Kidney epithelial cell (primary cell): ENCODE measurements around the gene OLFML2B. TPM values are rescaled to one million over a fixed set of nuclear protein-coding genes. Genes with fewer than 3 reads are reported as not detected.

ENCODE experiments used
- DNase-seq: peaks from one replicate; pipeline ENCODE4 v3.0.0-alpha.2; 2010; ENCODE audit warnings: low read depth
- H3K27me3 ChIP-seq: 2 replicates; pipeline ENCODE4 v1.6.0; 2011; ENCODE audit warnings: low read length; ENCODE audit not compliant: control insufficient read depth, insufficient read depth
- H3K36me3 ChIP-seq: 2 replicates; pipeline ENCODE4 v1.5.1; 2011; ENCODE audit warnings: low read length; ENCODE audit not compliant: control insufficient read depth, insufficient read depth
- H3K4me3 ChIP-seq: 2 replicates; pipeline ENCODE4 v1.5.1; 2011; ENCODE audit warnings: low read depth, mild to moderate bottlenecking, control low read depth, low read length
- total RNA-seq: library from RNA; depleted of rRNA; stranded (reverse); fragments of >200 nt; gene quantifications from 2 replicates; pipeline ENCODE4 v1.2.3, GENCODE V29; 2015
- TF ChIP-seq, protein P1 (sequence below): IDR thresholded peaks from 2 replicates; pipeline ENCODE4 v1.5.1; 2011; ENCODE audit warnings: mild to moderate bottlenecking, moderate library complexity, low read length, control low read depth, inconsistent platforms; ENCODE audit not compliant: insufficient read depth, poor library complexity, severe bottlenecking

Gene OLFML2B
- total RNA-seq, 1 donor from 2014 or later, result 3.1 TPM

- no peak for DNase-seq
- TF ChIP-seq, protein P1, sequence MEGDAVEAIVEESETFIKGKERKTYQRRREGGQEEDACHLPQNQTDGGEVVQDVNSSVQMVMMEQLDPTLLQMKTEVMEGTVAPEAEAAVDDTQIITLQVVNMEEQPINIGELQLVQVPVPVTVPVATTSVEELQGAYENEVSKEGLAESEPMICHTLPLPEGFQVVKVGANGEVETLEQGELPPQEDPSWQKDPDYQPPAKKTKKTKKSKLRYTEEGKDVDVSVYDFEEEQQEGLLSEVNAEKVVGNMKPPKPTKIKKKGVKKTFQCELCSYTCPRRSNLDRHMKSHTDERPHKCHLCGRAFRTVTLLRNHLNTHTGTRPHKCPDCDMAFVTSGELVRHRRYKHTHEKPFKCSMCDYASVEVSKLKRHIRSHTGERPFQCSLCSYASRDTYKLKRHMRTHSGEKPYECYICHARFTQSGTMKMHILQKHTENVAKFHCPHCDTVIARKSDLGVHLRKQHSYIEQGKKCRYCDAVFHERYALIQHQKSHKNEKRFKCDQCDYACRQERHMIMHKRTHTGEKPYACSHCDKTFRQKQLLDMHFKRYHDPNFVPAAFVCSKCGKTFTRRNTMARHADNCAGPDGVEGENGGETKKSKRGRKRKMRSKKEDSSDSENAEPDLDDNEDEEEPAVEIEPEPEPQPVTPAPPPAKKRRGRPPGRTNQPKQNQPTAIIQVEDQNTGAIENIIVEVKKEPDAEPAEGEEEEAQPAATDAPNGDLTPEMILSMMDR, result no peak
- H3K4me3 ChIP-seq, result no peak overlapping the region
These were observed 69.6 kb downstream of the OLFML2B start for GRCh38 chr1:161954050-161954449.

GRCh38 chr1:161953256-161953920 is 70.3 kb downstream of the OLFML2B start:
- Histone ChIP-seq H3K36me3 (no peaks in the 10 kb centered on the region), H3K4me3 (no peak overlapping the region), H3K27me3 (no peaks in the 10 kb centered on the region)
- TF ChIP-seq, protein P1, result no peak
- DNase-seq, result no peak

More at GRCh38 chr1:161954050-161954449, 69.6 kb downstream of the OLFML2B start:
- Histone ChIP-seq H3K36me3 (no peaks in the 10 kb centered on the region), H3K27me3 (no peaks in the 10 kb centered on the region)

GRCh38 chr1:161952607-161953172 is 71.0 kb downstream of the OLFML2B start:
- H3K27me3 ChIP-seq, result no peaks in the 10 kb centered on the region
- H3K36me3 ChIP-seq, result no peaks in the 10 kb centered on the region
- no peak overlapping the region for H3K4me3 ChIP-seq
- TF ChIP-seq, protein P1, result no peak
- no peak for DNase-seq

GRCh38 chr1:161951646-161952045 is 72.0 kb downstream of the OLFML2B start:
- DNase-seq, result no peak
- Histone ChIP-seq H3K4me3 (no peak overlapping the region), H3K27me3 (no peaks in the 10 kb centered on the region), H3K36me3 (no peaks in the 10 kb centered on the region)
- TF ChIP-seq, protein P1, result no peak

GRCh38 chr1:161950377-161950776 is 73.3 kb downstream of the OLFML2B start:
- DNase-seq, result no peak
- H3K27me3 ChIP-seq, result no peaks in the 10 kb centered on the region
- no peaks in the 10 kb centered on the region for H3K36me3 ChIP-seq
- TF ChIP-seq, protein P1, result no peak
- no peak overlapping the region for H3K4me3 ChIP-seq
